Stimulated activated CD8-positive, alpha-beta memory T cell treated with anti-CD3 and anti-CD28 coated beads, Interleukin-12 subunit alpha, Interleukin-12 subunit beta, amount 100 ng/mL, for 4 hours (primary cell): Measurements from ENCODE around the gene MYL12B.
A peak's percentile ranks its signal among the peaks of the same experiment; 100 is the strongest.
"Not testable (repeated sequence)": the region's sequence is repeated elsewhere in the genome, so short reads cannot be mapped to it uniquely, and the experiment has no call there.

Experiments
- DNase-seq: peaks from one replicate; pipeline ENCODE4 v3.0.0-alpha.2; 2020; ENCODE audit warnings: low read depth

The MYL12B gene

GRCh38 chr18:3261373-3262233 is at the start of gene MYL12B:
Gene MYL12B, plus strand, starts transcription at chr18:3262133. Its CDS starts 10,766 bp downstream, at chr18:3272899.
- DNase-seq, result peak; percentile 68

GRCh38 chr18:3212657-3213056 is 49.3 kb upstream of the MYL12B start:
- no peak for DNase-seq

GRCh38 chr18:3213300-3214059 is 48.5 kb upstream of the MYL12B start:
- DNase-seq, result no peak

- DNase-seq, result no peak
Observed at GRCh38 chr18:3214855-3215637, 46.9 kb upstream of the MYL12B start.

- no peak for DNase-seq
Observed at GRCh38 chr18:3216987-3217386, 44.9 kb upstream of the MYL12B start.

- no peak for DNase-seq
Observed at GRCh38 chr18:3217948-3218647, 43.8 kb upstream of the MYL12B start.

- no peak for DNase-seq
Observed at GRCh38 chr18:3218819-3219218, 43.1 kb upstream of the MYL12B start.

DNA sequence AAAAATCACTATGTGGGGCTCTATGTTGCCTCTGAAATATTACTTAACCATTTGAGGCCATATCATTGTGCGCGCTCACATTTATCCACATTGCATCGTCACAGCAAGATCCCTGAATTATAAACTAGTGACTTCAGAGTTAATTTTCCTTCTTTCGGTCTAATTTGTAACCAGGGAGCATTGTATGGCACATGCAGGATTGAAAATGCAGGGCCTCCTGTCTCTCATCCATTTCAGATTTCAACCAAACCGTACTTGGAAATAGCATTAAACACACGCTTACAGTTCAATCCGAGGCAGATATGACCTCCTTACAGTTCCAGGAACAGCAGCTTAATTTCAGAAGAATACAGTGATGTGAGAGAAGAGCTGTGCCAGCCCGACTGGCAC is 42.7 kb upstream of the MYL12B start:
- DNase-seq, result no peak

- no peak for DNase-seq
Observed at GRCh38 chr18:3219631-3220335, 42.1 kb upstream of the MYL12B start, which contains the start of gene MYOM1. Gene MYOM1, minus strand, starts transcription at chr18:3219968. Its CDS starts 4,745 bp downstream, at chr18:3215223.

- DNase-seq, result not testable (repeated sequence)
Observed at GRCh38 chr18:3220868-3221267, 41.1 kb upstream of the MYL12B start.

- DNase-seq, result no peak
Observed at GRCh38 chr18:3221496-3221895, 40.4 kb upstream of the MYL12B start.

- no peak for DNase-seq
Observed at GRCh38 chr18:3223356-3223755, 38.6 kb upstream of the MYL12B start.

- no peak for DNase-seq
Observed at GRCh38 chr18:3224223-3224622, 37.7 kb upstream of the MYL12B start.

DNA sequence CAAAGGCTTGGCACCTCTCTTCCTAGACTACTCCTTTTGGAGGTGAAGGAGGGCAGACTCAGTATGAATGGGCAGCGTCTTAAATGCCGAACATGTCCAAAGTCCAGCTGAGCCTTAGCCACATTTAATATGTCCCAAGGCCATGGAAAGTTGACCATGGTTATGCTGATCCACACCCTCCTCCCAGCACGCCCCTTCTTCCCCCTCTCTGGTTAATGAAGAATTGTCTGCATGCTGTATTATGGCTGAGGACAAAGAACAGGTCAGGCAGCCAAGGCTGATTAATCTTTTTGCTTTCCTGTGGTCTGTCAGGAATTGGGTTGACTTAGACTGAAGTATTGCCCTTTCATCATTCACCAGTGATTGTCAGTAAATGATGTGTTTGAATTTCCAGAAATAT is 36.3 kb upstream of the MYL12B start:
- DNase-seq, result no peak

DNA sequence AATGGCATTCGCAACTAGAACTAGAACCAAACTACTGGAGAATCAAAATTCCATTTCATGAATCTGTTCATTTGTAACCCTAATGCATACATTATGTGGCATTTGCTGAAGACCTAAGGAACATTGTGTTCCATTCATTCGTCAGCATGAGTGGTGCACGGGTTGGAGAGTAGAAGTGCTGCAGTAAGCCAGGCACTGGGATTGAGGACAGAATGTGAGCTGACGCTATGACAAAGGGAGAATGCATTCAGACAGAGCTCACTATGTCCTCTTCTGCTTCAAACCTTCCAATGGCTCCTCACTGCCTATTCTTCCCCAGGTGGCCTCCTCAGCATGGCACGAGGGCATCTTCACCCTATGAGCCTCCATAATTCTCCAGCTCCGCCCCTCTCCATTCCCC is 35.9 kb upstream of the MYL12B start:
- no peak for DNase-seq

DNA sequence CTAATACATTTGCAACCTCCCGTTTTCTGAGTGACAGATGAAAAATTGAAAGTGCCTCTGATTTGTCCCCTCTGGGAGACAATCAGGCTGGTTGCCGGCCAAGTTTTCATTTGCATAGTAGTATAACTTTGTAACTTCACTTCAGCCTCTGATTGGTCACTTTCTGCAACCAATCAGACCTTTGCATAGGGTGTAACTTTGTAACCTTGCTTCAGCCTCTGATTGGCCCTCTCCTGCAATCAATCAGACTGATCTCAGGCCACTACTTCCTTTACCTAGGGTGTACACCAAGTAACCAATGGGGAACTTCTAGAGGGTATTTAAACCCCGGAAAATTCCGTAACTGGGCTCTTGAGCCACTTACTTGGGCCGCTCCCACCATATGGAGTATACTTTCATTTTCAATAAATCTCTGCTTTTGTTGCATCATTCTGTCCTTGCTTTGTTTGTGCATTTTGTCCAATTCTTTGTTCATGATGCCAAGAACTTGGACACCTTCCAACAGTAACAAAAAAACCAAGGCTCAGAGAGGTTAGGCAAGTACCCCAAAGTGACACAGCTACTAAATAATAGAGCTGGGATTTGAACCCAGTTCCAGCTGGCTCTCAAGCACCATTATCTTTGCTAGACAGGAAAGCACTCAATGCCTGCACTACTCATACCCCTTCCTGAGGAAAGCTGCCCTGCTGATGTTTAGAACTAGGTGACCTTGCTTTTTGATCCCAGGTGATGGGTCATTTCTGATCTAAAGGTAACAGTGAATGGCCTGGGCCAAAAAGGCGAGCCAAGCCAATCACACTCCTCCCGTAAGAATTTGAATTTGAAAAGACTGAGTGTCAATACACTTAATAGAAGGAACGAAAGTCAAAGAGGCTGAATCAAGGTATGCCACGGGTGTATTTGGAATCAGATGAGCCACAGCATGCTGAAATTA is 31.3 kb upstream of the MYL12B start:
- DNase-seq, result no peak

DNA sequence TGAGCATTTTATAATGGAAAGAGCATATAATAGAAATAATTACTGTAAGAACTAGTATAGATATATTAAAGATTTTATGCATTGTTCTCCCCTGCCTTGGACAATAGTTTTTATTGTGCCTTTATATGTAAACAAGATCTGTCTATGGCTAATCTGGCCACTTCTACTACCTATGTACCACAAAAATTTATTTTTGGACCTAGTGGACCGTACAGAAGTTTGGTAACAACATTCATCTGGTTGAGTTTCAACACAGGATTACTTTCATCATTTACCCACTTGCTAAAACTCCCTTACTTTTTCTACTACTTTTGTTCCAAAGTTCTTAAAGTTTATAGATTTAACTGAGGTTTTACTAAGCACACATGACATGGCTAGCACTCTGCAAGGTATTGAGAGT is 28.9 kb upstream of the MYL12B start:
- no peak for DNase-seq

- DNase-seq, result no peak
Observed at GRCh38 chr18:3233433-3234168, 28.3 kb upstream of the MYL12B start.

- DNase-seq, result no peak
Observed at GRCh38 chr18:3234457-3234856, 27.5 kb upstream of the MYL12B start.
